HG02970 (cell line): Measurements from ENCODE around the gene KLHL7.
"Not testable (repeated sequence)": the region's sequence is repeated elsewhere in the genome, so short reads cannot be mapped to it uniquely, and the experiment has no call there.

Source experiments
- ATAC-seq: cut with Tn5 transposase; IDR thresholded peaks from one replicate; pipeline ENCODE4 v1.9.1; 2021; ENCODE audit warnings: mild to moderate bottlenecking, moderate library complexity, moderate number of reproducible peaks; ENCODE audit not compliant: unreplicated experiment, low FRiP score

The KLHL7 gene

GRCh38 chr7:23211589-23211988 lies 106.0 kb downstream of the KLHL7 start:
- ATAC-seq: no peak

- no peak for ATAC-seq
Observed at GRCh38 chr7:23212395-23212794, 106.8 kb downstream of the KLHL7 start.

GRCh38 chr7:23212841-23213240 lies 107.3 kb downstream of the KLHL7 start:
- no peak for ATAC-seq

GRCh38 chr7:23213755-23214154 lies 108.2 kb downstream of the KLHL7 start:
- ATAC-seq: no peak

GRCh38 chr7:23214423-23214822 lies 108.8 kb downstream of the KLHL7 start:
- ATAC-seq: no peak

- ATAC-seq: no peak
Observed at GRCh38 chr7:23214938-23215337, 109.4 kb downstream of the KLHL7 start.

- no peak for ATAC-seq
Observed at GRCh38 chr7:23216021-23216420, 110.4 kb downstream of the KLHL7 start.

- ATAC-seq: no peak
Observed at GRCh38 chr7:23218196-23218595, 112.6 kb downstream of the KLHL7 start.

GRCh38 chr7:23220690-23221305 lies 115.2 kb downstream of the KLHL7 start:
- ATAC-seq: no peak

- no peak for ATAC-seq
Observed at GRCh38 chr7:23222439-23223030, 117.0 kb downstream of the KLHL7 start.

GRCh38 chr7:23224364-23224763 lies 118.8 kb downstream of the KLHL7 start:
- not testable (repeated sequence) for ATAC-seq

- ATAC-seq: no peak
Observed at GRCh38 chr7:23226844-23227450, 121.4 kb downstream of the KLHL7 start.
